NCI-H2081 treated with DMSO at 0.1 percent for 48 hours (cell line): ENCODE results near the gene RHOA.
"Not testable (repeated sequence)": the region's sequence is repeated elsewhere in the genome, so short reads cannot be mapped to it uniquely, and the experiment has no call there.

Experiments used
- DNase-seq: peaks from one replicate; lab custom pipeline; 2025; lab: John Stamatoyannopoulos, UW

Gene RHOA

GRCh38 chr3:49362561-49362960, 49.2 kb downstream of the RHOA start:
- DNase-seq, result no peak

- no peak for DNase-seq
Observed at GRCh38 chr3:49359623-49360022, 52.2 kb downstream of the RHOA start.

- DNase-seq, result no peak
Observed at GRCh38 chr3:49358884-49359225, 52.9 kb downstream of the RHOA start.

GRCh38 chr3:49358217-49358883, 53.4 kb downstream of the RHOA start, which contains the start of gene GPX1:
Gene GPX1, minus strand, starts transcription at chr3:49358353. Its CDS starts 75 bp downstream, at chr3:49358278.
- DNase-seq, result peak; percentile 64

GRCh38 chr3:49357443-49358216, 54.1 kb downstream of the RHOA start:
- DNase-seq, result not testable (repeated sequence)

- DNase-seq, result not testable (repeated sequence)
Observed at GRCh38 chr3:49357095-49357442, 54.7 kb downstream of the RHOA start.

GRCh38 chr3:49352890-49353421, 58.8 kb downstream of the RHOA start:
- DNase-seq, result no peak

- DNase-seq, result no peak
Observed at GRCh38 chr3:49352281-49352680, 59.5 kb downstream of the RHOA start.

GRCh38 chr3:49351521-49352011, 60.2 kb downstream of the RHOA start:
- DNase-seq, result no peak

- DNase-seq, result no peak
Observed at GRCh38 chr3:49349348-49350114, 62.2 kb downstream of the RHOA start.

GRCh38 chr3:49348361-49348760, 63.4 kb downstream of the RHOA start:
- DNase-seq, result not testable (repeated sequence)

GRCh38 chr3:49346797-49347251, 65.0 kb downstream of the RHOA start:
- no peak for DNase-seq

GRCh38 chr3:49343163-49343562, 68.6 kb downstream of the RHOA start:
- no peak for DNase-seq

- no peak for DNase-seq
Observed at GRCh38 chr3:49341996-49342395, 69.8 kb downstream of the RHOA start.

GRCh38 chr3:49339941-49340800, 71.6 kb downstream of the RHOA start, which contains the start of gene USP4:
Gene USP4, minus strand, starts transcription at chr3:49340053. Its CDS starts 29 bp downstream, at chr3:49340024.
- peak; percentile 12 for DNase-seq

GRCh38 chr3:49339581-49339940, 72.2 kb downstream of the RHOA start:
- DNase-seq, result no peak

- no peak for DNase-seq
Observed at GRCh38 chr3:49333916-49334633, 77.7 kb downstream of the RHOA start.

- DNase-seq, result no peak
Observed at GRCh38 chr3:49333091-49333490, 78.7 kb downstream of the RHOA start.

GRCh38 chr3:49329186-49329585, 82.6 kb downstream of the RHOA start:
- DNase-seq, result no peak

- DNase-seq, result not testable (repeated sequence)
Observed at GRCh38 chr3:49328350-49328749, 83.4 kb downstream of the RHOA start.

- DNase-seq, result no peak
Observed at GRCh38 chr3:49327485-49327884, 84.3 kb downstream of the RHOA start.
